ENCODE results near the gene FADS2.

The FADS2 gene

GRCh38 chr11:61866958-61867343 lies 38.9 kb downstream of the FADS2 start:
- peaks cover 0 to 14% (median 6%) of the 10 kb centered on the region in 4 experiments for H3K4me1 ChIP-seq (ENCODE audit: control extremely low read depth in 1 of 4, control insufficient read depth in 4 of 4, insufficient read depth in 4 of 4, low read length in 3 of 4)
- H3K36me3 ChIP-seq (ENCODE audit: control insufficient read depth in 4 of 4, insufficient read depth in 4 of 4, low read length in 3 of 4) = peaks cover 9 to 56% (median 41%) of the 10 kb centered on the region in 4 experiments
- no peak for DNase-seq
- CTCF ChIA-PET = interaction anchor here (1.0 to 23.7 kb wide), 3 partner anchors 9 to 241 kb away, joined by 3 to 344 read pairs (median 9); partner anchors contain the start of gene FADS3
- 94% methylated on average over 5 of the region's 6 CpGs for WGBS (ENCODE audit: insufficient coverage)
- no peak overlapping the region for H3K27ac ChIP-seq (ENCODE audit: insufficient read depth in 1 of 2, low read depth in 1 of 2, low read length in 2 of 2, poor library complexity in 1 of 2, severe bottlenecking in 2 of 2)
- no peak overlapping the region for H3K4me3 ChIP-seq (ENCODE audit: control insufficient read depth in 1 of 7, extremely low read depth in 1 of 7, insufficient read depth in 4 of 7, low read depth in 2 of 7, low read length in 6 of 7)
- H3K9me3 ChIP-seq (ENCODE audit: control extremely low read depth in 1 of 5, control insufficient read depth in 4 of 5, insufficient read depth in 2 of 5, low read depth in 1 of 5, low read length in 4 of 5) = no peaks in the 10 kb centered on the region
- POLR2A ChIA-PET = no interaction called here
- peaks cover 0 to 2% (median 0%) of the 10 kb centered on the region in 5 experiments for H3K27me3 ChIP-seq (replicated peaks in 2 of 5; ENCODE audit: control insufficient read depth in 4 of 5, insufficient read depth in 5 of 5, low read length in 4 of 5)

GRCh38 chr11:61868571-61869428 lies 40.7 kb downstream of the FADS2 start:
- Histone ChIP-seq H3K4me3 (ENCODE audit: control insufficient read depth in 1 of 7, extremely low read depth in 1 of 7, insufficient read depth in 4 of 7, low read depth in 2 of 7, low read length in 6 of 7) (no peak overlapping the region), H3K9me3 (ENCODE audit: control extremely low read depth in 1 of 5, control insufficient read depth in 4 of 5, insufficient read depth in 2 of 5, low read depth in 1 of 5, low read length in 4 of 5) (no peaks in the 10 kb centered on the region), H3K27me3 (replicated peaks in 2 of 5; ENCODE audit: control insufficient read depth in 4 of 5, insufficient read depth in 5 of 5, low read length in 4 of 5) (peaks cover 0 to 2% (median 0%) of the 10 kb centered on the region in 5 experiments), H3K36me3 (ENCODE audit: control insufficient read depth in 4 of 4, insufficient read depth in 4 of 4, low read length in 3 of 4) (peaks cover 5 to 37% (median 25%) of the 10 kb centered on the region in 4 experiments), H3K4me1 (ENCODE audit: control extremely low read depth in 1 of 4, control insufficient read depth in 4 of 4, insufficient read depth in 4 of 4, low read length in 3 of 4) (peaks cover 0 to 14% (median 6%) of the 10 kb centered on the region in 4 experiments), H3K27ac (ENCODE audit: insufficient read depth in 1 of 2, low read depth in 1 of 2, low read length in 2 of 2, poor library complexity in 1 of 2, severe bottlenecking in 2 of 2) (no peak overlapping the region)
- no peak for DNase-seq
- WGBS (ENCODE audit: insufficient coverage) = 85% methylated on average over 9 of the region's 14 CpGs
- CTCF ChIA-PET = interaction anchor here (1.0 to 23.7 kb wide), 10 partner anchors 23 to 239 kb away, joined by 3 to 344 read pairs (median 10); partner anchors contain the start of genes FADS2 and FADS3
- POLR2A ChIA-PET = no interaction called here

GRCh38 chr11:61869429-61869707 lies 41.3 kb downstream of the FADS2 start:
- 96% methylated on average over 4 of the region's 4 CpGs for WGBS (ENCODE audit: insufficient coverage)
- POLR2A ChIA-PET = no interaction called here
- peak overlapping the region in 1 of 2 experiments; percentile 58 for H3K27ac ChIP-seq (ENCODE audit: insufficient read depth in 1 of 2, low read depth in 1 of 2, low read length in 2 of 2, poor library complexity in 1 of 2, severe bottlenecking in 2 of 2)

GRCh38 chr11:61869708-61870451 lies 41.8 kb downstream of the FADS2 start:
- CTCF ChIA-PET = interaction anchor here (0.5 to 23.7 kb wide), 19 partner anchors 16 to 302 kb away, joined by 3 to 344 read pairs (median 4); partner anchors contain the start of genes FADS2 and FADS3
- POLR2A ChIA-PET = interaction anchor here (1.8 kb wide), 1 partner anchor 53 kb away, joined by 4 read pairs; the partner anchor contains the start of gene FADS1
- Histone ChIP-seq H3K4me3 (ENCODE audit: control insufficient read depth in 1 of 7, extremely low read depth in 1 of 7, insufficient read depth in 4 of 7, low read depth in 2 of 7, low read length in 6 of 7) (no peak overlapping the region), H3K4me1 (ENCODE audit: control extremely low read depth in 1 of 4, control insufficient read depth in 4 of 4, insufficient read depth in 4 of 4, low read length in 3 of 4) (peaks cover 0 to 14% (median 6%) of the 10 kb centered on the region in 4 experiments), H3K36me3 (ENCODE audit: control insufficient read depth in 4 of 4, insufficient read depth in 4 of 4, low read length in 3 of 4) (peaks cover 5 to 27% (median 22%) of the 10 kb centered on the region in 4 experiments), H3K27ac (ENCODE audit: insufficient read depth in 1 of 2, low read depth in 1 of 2, low read length in 2 of 2, poor library complexity in 1 of 2, severe bottlenecking in 2 of 2) (peak overlapping the region in 1 of 2 experiments; percentile 58), H3K27me3 (replicated peaks in 2 of 5; ENCODE audit: control insufficient read depth in 4 of 5, insufficient read depth in 5 of 5, low read length in 4 of 5) (peaks cover 0 to 2% (median 0%) of the 10 kb centered on the region in 5 experiments), H3K9me3 (ENCODE audit: control extremely low read depth in 1 of 5, control insufficient read depth in 4 of 5, insufficient read depth in 2 of 5, low read depth in 1 of 5, low read length in 4 of 5) (no peaks in the 10 kb centered on the region)
- WGBS (ENCODE audit: insufficient coverage) = 91% methylated on average over 19 of the region's 21 CpGs
- DNase-seq = peak; percentile 14 to 64 (median 34)

More at GRCh38 chr11:61869429-61869707, 41.3 kb downstream of the FADS2 start:
- Histone ChIP-seq H3K27me3 (replicated peaks in 2 of 5; ENCODE audit: control insufficient read depth in 4 of 5, insufficient read depth in 5 of 5, low read length in 4 of 5) (peaks cover 0 to 2% (median 0%) of the 10 kb centered on the region in 5 experiments), H3K4me1 (ENCODE audit: control extremely low read depth in 1 of 4, control insufficient read depth in 4 of 4, insufficient read depth in 4 of 4, low read length in 3 of 4) (peaks cover 0 to 14% (median 6%) of the 10 kb centered on the region in 4 experiments), H3K36me3 (ENCODE audit: control insufficient read depth in 4 of 4, insufficient read depth in 4 of 4, low read length in 3 of 4) (peaks cover 5 to 32% (median 24%) of the 10 kb centered on the region in 4 experiments), H3K9me3 (ENCODE audit: control extremely low read depth in 1 of 5, control insufficient read depth in 4 of 5, insufficient read depth in 2 of 5, low read depth in 1 of 5, low read length in 4 of 5) (no peaks in the 10 kb centered on the region), H3K4me3 (ENCODE audit: control insufficient read depth in 1 of 7, extremely low read depth in 1 of 7, insufficient read depth in 4 of 7, low read depth in 2 of 7, low read length in 6 of 7) (no peak overlapping the region)
- CTCF ChIA-PET = interaction anchor here (0.9 to 23.7 kb wide), 11 partner anchors 22 to 302 kb away, joined by 3 to 344 read pairs (median 9); partner anchors contain the start of genes FADS2 and FADS3
- no peak for DNase-seq

- Histone ChIP-seq H3K4me3 (ENCODE audit: control insufficient read depth in 1 of 7, extremely low read depth in 1 of 7, insufficient read depth in 4 of 7, low read depth in 2 of 7, low read length in 6 of 7) (no peak overlapping the region), H3K4me1 (ENCODE audit: control extremely low read depth in 1 of 4, control insufficient read depth in 4 of 4, insufficient read depth in 4 of 4, low read length in 3 of 4) (peaks cover 0 to 14% (median 6%) of the 10 kb centered on the region in 4 experiments), H3K27ac (ENCODE audit: insufficient read depth in 1 of 2, low read depth in 1 of 2, low read length in 2 of 2, poor library complexity in 1 of 2, severe bottlenecking in 2 of 2) (peak overlapping the region in 1 of 2 experiments; percentile 58), H3K27me3 (replicated peaks in 2 of 5; ENCODE audit: control insufficient read depth in 4 of 5, insufficient read depth in 5 of 5, low read length in 4 of 5) (peaks cover 0 to 2% (median 0%) of the 10 kb centered on the region in 5 experiments), H3K9me3 (ENCODE audit: control extremely low read depth in 1 of 5, control insufficient read depth in 4 of 5, insufficient read depth in 2 of 5, low read depth in 1 of 5, low read length in 4 of 5) (no peaks in the 10 kb centered on the region), H3K36me3 (ENCODE audit: control insufficient read depth in 4 of 4, insufficient read depth in 4 of 4, low read length in 3 of 4) (peaks cover 2 to 20% (median 15%) of the 10 kb centered on the region in 4 experiments)
- ChIA-PET CTCF (interaction anchor here (0.5 to 23.7 kb wide), 21 partner anchors 16 to 239 kb away, joined by 3 to 344 read pairs (median 4); partner anchors contain the start of genes FADS2 and FADS3), POLR2A (interaction anchor here (0.6 to 1.8 kb wide), 2 partner anchors 54 to 56 kb away, joined by 3 to 4 read pairs; partner anchors contain the start of gene FADS1)
- WGBS (ENCODE audit: insufficient coverage) = 72% methylated on average over 8 of the region's 10 CpGs
- DNase-seq = no peak
Measured at GRCh38 chr11:61870541-61871031, 42.5 kb downstream of the FADS2 start.

- peaks cover 2 to 14% (median 9%) of the 10 kb centered on the region in 4 experiments for H3K36me3 ChIP-seq (ENCODE audit: control insufficient read depth in 4 of 4, insufficient read depth in 4 of 4, low read length in 3 of 4)
- no peaks in the 10 kb centered on the region for H3K9me3 ChIP-seq (ENCODE audit: control extremely low read depth in 1 of 5, control insufficient read depth in 4 of 5, insufficient read depth in 2 of 5, low read depth in 1 of 5, low read length in 4 of 5)
- CTCF ChIA-PET = interaction anchor here (0.6 to 23.7 kb wide), 15 partner anchors 17 to 237 kb away, joined by 3 to 344 read pairs (median 6); partner anchors contain the start of genes FADS2 and FADS3
- peaks cover 0 to 2% (median 0%) of the 10 kb centered on the region in 5 experiments for H3K27me3 ChIP-seq (replicated peaks in 2 of 5; ENCODE audit: control insufficient read depth in 4 of 5, insufficient read depth in 5 of 5, low read length in 4 of 5)
- H3K4me3 ChIP-seq (ENCODE audit: control insufficient read depth in 1 of 7, extremely low read depth in 1 of 7, insufficient read depth in 4 of 7, low read depth in 2 of 7, low read length in 6 of 7) = peak overlapping the region in 4 of 7 experiments; percentile 26 to 72 (median 47)
- H3K4me1 ChIP-seq (ENCODE audit: control extremely low read depth in 1 of 4, control insufficient read depth in 4 of 4, insufficient read depth in 4 of 4, low read length in 3 of 4) = peaks cover 0 to 14% (median 6%) of the 10 kb centered on the region in 4 experiments
- 3% methylated on average over 24 of the region's 24 CpGs for WGBS (ENCODE audit: insufficient coverage)
- no peak overlapping the region for H3K27ac ChIP-seq (ENCODE audit: insufficient read depth in 1 of 2, low read depth in 1 of 2, low read length in 2 of 2, poor library complexity in 1 of 2, severe bottlenecking in 2 of 2)
- POLR2A ChIA-PET = interaction anchor here (1.8 kb wide), 1 partner anchor 55 kb away, joined by 4 read pairs; the partner anchor contains the start of gene FADS1
- DNase-seq = peak; percentile 65 to 76 (median 76)
Measured at GRCh38 chr11:61871158-61871597, 43.1 kb downstream of the FADS2 start.
